ENCODE results near the gene FAHD1.
A peak's percentile ranks its signal among the peaks of the same experiment; 100 is the strongest.

The FAHD1 gene

DNA sequence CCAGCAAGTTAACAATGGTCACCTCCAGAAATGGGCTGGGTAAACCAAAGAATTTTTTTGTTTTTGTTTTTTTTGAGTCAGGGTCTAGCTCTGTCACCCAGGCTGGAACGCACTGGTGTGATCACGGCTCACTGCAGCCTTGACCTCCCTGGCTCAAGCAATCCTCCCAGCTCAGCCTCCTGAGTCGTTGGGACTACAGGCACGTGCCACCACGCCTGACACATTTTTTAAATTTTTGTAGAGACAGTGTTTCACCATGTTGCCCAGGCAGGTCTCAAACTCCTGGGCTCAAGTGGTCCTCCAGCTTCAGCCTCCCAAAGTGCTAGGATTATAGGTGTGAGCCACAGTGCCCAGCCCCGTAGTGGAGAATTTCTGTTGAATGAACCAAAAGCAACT is 46.3 kb upstream of the FAHD1 start:
- TF ChIP-seq, protein P1, sequence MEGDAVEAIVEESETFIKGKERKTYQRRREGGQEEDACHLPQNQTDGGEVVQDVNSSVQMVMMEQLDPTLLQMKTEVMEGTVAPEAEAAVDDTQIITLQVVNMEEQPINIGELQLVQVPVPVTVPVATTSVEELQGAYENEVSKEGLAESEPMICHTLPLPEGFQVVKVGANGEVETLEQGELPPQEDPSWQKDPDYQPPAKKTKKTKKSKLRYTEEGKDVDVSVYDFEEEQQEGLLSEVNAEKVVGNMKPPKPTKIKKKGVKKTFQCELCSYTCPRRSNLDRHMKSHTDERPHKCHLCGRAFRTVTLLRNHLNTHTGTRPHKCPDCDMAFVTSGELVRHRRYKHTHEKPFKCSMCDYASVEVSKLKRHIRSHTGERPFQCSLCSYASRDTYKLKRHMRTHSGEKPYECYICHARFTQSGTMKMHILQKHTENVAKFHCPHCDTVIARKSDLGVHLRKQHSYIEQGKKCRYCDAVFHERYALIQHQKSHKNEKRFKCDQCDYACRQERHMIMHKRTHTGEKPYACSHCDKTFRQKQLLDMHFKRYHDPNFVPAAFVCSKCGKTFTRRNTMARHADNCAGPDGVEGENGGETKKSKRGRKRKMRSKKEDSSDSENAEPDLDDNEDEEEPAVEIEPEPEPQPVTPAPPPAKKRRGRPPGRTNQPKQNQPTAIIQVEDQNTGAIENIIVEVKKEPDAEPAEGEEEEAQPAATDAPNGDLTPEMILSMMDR (IDR thresholded peaks at IDR 0.05; ENCODE audit: insufficient read depth, low read depth, low read length, missing control alignments) = no peak
- H3K4me3 ChIP-seq (ENCODE audit: low read depth, low read length) = no peak overlapping the region
- DNase-seq (ENCODE audit: low read depth) = no peak

DNA sequence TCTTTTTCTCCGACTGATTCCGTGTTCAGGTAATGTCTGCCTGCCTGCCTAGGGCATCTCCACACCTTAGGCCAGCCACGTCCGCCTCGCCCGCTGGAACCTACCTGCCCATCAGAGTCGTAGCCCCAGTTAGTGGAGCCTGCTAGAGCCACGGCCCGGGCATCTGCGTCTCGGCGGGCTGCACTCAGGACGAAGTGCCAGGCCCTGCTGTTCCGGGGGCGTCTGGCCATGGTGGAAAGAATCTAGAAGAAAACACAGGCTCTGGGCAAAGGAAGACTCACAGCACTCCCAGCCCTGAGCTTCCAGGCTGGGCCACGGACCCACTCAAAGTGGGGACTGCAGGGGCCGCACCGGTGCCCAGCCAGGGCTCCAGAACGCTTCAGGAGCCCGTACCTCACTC is 45.8 kb upstream of the FAHD1 start:
- TF ChIP-seq, protein P1 (IDR thresholded peaks at IDR 0.05; ENCODE audit: insufficient read depth, low read depth, low read length, missing control alignments) = no peak
- DNase-seq (ENCODE audit: low read depth) = no peak
- peak overlapping the region; percentile 84 for H3K4me3 ChIP-seq (ENCODE audit: low read depth, low read length)

DNA sequence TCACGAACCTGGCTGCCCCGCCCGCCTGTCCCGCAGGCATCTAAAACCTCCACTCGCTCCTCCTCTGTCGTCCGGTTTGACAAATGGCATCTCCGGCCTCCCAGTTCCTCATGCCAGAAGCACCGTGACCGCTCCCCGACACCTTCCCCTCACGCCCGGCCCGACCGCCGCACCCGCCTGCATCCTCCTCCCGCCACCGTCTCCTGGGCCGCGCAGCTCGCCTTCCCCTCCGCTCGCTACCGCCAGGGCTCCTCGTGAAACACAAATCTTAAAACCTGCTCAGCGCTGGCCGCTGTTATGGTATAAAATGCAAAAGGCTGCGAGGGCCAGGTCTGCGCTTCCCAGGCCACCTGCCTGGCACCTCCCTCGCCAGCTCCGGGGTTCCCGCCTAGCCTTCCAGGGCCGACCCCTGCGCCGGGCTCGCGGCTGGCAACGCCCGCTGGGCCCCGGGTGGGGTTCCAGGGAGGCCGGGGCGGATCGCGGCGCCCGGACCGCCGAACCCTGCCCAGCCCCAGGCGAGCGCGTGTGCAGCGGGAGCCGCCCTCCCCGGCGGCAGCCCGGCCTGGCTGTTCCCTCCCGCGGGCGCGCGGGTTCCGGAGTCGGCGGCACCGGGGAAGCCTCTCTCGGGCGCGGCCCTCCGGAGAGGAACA is 45.1 kb upstream of the FAHD1 start:
- TF ChIP-seq, protein P1 (IDR thresholded peaks at IDR 0.05; ENCODE audit: insufficient read depth, low read depth, low read length, missing control alignments) = peak; percentile 10
- peak overlapping the region; percentile 84 for H3K4me3 ChIP-seq (ENCODE audit: low read depth, low read length)
- DNase-seq (ENCODE audit: low read depth) = peak; percentile 42

DNA sequence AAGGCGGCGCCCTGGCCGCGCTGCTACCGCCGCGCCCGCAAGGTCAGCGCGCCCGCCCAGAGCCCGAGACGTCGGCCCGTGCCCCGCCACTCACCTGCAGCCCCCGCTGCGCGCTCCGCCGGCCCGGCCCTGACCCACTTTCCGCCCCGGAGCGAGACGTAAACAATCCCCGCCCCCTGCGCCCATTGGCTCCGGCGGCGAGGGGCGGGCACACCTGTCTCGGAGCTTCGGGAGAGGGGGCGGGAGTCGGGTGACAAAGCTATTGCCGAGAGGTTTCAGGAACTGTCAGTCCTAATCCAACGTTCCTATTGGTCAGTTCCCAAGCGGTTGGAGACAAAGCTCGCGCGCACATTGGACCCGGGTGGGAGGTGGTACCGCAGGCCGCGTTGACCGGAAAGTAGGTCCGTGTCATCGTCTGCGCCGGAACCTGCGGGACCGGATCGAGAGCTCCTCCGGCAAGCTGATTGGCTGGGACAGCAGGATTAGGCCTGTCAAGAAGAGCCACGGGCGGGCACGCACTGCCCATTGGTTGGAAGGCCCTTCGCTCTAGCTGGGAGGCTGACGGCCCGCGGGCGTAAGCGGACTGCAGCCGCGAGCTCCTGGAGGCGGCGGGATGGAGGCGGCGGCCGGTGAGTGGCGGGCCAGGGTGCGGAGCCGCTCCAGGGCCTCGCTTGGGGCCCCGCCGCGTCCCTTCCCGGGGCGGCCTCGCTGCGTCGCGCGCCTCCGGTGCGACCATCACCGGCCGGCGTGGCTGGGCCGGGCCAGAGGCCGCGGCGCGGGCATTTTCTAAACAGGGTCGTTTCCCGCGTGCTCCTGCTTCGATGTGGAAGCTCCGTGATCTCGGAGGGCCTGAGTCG is 44.4 kb upstream of the FAHD1 start, which contains the start of the genes NUBP2 and SPSB3:
TSS of gene NUBP2 (plus strand) at position 553 of the 857 bp plus-strand sequence. CDS start at position 614, 61 bp downstream.
TSS of gene SPSB3 (minus strand) at position 164 of the 857 bp plus-strand sequence. CDS start 1,088 bp downstream, outside the sequence.
- H3K4me3 ChIP-seq (ENCODE audit: low read depth, low read length) = peak within 1 kb of the TSS; percentile 84
- TF ChIP-seq, protein P1 (IDR thresholded peaks at IDR 0.05; ENCODE audit: insufficient read depth, low read depth, low read length, missing control alignments) = no peak

DNA sequence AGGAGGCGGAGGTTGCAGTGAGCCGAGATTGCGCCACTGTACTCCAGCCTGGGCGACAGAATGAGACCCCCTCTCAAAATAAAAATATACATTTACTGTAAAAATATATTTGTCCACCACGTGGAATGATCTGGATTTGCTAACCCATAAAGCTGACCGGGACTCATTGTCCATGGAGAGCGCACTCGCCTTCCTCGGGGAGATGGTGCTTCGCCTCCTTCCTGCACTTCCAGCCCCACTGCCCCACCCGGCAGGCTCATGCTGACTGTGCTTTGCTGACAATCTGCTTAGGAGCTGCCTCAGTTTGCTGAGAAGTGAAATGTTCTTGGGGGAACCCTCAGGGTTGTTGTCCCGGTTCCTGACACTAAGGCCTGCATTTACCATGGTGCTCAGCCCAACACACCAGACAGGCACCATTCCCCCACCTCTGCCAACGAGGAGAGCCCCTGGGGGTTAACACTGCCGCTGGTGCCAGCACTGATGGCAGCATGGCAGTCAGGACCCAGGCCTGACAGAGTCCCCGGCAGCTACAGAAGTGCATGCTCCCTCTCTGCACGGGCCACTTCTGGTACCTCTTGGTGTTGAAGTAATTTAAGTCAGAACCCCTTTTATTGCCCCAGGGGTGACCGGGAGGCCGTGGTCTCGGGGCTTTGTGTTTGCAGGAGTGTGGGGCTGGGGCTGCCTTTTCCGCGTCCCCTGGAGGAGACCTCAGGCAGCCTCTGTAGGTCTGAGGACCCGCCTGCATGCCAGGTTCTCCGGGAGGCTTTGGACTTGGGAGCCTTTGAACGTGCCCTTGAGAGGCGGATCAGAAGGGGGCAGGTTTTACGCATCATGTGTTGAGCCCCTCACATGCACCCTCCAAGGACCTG is 41.8 kb upstream of the FAHD1 start:
- no peak for DNase-seq (ENCODE audit: low read depth)
- TF ChIP-seq, protein P1 (IDR thresholded peaks at IDR 0.05; ENCODE audit: insufficient read depth, low read depth, low read length, missing control alignments) = no peak
- no peak overlapping the region for H3K4me3 ChIP-seq (ENCODE audit: low read depth, low read length)

More for the DNA sequence above, 44.4 kb upstream of the FAHD1 start, which contains the start of the genes NUBP2 and SPSB3:
- DNase-seq (ENCODE audit: low read depth) = peak; percentile 100

DNA sequence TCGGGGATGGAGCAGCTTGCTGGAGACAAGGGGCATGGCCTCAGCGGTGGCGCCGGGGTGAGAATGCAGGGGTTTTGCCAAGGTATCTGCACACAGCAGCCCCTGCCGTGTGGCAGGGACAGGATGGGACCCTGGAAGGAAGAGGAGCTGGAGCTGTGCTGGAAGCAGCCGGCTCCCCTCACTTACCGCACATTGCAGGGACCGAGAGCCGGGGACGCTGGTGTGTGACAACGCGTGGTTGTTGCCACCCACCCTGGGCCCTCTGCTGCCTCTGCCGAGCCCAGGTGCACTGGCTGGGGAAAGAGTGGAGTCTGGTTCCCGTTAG is 41.2 kb upstream of the FAHD1 start:
- H3K4me3 ChIP-seq (ENCODE audit: low read depth, low read length) = no peak overlapping the region
- DNase-seq (ENCODE audit: low read depth) = no peak
- TF ChIP-seq, protein P1 (IDR thresholded peaks at IDR 0.05; ENCODE audit: insufficient read depth, low read depth, low read length, missing control alignments) = no peak

Measured in GM12865 (cell line).